Measurements from ENCODE around the gene AKAP9.

Gene AKAP9

DNA sequence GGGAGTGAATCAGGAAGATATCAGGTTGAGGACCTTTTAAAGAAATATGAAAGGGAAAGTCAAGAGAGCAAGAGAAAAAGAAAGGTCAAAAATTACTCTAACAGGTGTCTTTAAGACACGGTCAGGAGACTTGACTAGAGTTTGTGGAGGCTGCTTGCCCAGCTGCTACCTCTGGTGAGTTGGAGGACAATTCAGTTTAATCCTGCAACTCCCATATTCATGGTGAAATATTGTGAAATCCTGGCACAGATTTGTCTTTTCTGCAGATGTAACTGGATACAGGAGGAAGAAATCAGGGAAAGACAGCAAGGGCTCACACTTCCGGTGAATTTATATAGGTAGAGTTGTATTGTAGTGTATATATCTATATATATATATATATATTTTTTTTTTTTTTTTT is 93.5 kb downstream of the AKAP9 start:
- TF ChIP-seq, protein P1, sequence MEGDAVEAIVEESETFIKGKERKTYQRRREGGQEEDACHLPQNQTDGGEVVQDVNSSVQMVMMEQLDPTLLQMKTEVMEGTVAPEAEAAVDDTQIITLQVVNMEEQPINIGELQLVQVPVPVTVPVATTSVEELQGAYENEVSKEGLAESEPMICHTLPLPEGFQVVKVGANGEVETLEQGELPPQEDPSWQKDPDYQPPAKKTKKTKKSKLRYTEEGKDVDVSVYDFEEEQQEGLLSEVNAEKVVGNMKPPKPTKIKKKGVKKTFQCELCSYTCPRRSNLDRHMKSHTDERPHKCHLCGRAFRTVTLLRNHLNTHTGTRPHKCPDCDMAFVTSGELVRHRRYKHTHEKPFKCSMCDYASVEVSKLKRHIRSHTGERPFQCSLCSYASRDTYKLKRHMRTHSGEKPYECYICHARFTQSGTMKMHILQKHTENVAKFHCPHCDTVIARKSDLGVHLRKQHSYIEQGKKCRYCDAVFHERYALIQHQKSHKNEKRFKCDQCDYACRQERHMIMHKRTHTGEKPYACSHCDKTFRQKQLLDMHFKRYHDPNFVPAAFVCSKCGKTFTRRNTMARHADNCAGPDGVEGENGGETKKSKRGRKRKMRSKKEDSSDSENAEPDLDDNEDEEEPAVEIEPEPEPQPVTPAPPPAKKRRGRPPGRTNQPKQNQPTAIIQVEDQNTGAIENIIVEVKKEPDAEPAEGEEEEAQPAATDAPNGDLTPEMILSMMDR (IDR thresholded peaks at IDR 0.05; ENCODE audit: low read depth, low read length, missing control alignments) = no peak
- H3K27ac ChIP-seq = no peak overlapping the region
- peaks cover 8% of the 10 kb centered on the region for H3K36me3 ChIP-seq (replicated peaks)
- H3K27me3 ChIP-seq (replicated peaks) = no peaks in the 10 kb centered on the region
- in situ Hi-C loops (cut with HindIII; ENCODE audit: low pct_ligation_motif_present, low sequenced_read_pairs) = no loop called here
- no peak overlapping the region for H3K4me3 ChIP-seq (ENCODE audit: low read depth, low read length)
- no peak for DNase-seq

DNA sequence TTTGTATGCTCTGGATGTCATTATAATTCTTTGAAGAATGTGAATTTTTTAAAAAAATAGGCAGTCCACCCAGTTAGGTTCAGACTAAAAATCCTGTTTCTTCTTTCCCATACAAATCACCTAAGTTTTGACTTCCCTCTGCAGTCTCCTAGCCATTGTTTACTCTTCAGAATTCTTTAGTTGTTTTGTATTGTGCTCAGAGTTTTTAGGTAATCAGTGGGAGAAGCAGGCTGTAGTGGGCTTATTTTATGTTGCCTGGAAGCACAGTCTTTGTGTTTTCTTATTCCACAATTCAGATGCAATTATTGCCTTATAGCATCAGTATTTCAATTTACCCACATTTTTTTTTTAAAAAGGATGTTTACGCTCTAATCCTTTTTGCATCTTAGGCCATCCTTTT is 94.9 kb downstream of the AKAP9 start:
- in situ Hi-C loops (cut with HindIII; ENCODE audit: low pct_ligation_motif_present, low sequenced_read_pairs) = no loop called here

DNA sequence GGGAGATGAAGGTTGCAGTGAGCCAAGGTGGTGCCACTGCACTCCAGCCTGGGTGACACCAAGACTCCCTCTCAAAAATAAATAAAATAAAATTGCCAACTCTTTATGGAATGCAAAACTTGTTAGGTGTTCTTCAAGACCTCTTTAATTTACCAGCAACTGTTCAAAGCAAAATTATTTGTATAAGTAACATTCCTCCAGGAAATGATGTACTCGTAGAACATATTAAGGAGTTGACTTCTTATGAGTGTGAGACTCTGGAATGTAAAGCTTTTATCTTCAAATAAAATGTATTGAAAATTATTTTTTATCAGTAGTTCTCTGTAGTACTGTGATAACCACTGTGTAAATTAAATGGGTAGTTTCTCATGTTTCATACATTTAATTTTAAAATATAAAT is 99.2 kb downstream of the AKAP9 start:
- no peak overlapping the region for H3K27ac ChIP-seq
- H3K4me3 ChIP-seq (ENCODE audit: low read depth, low read length) = no peak overlapping the region
- no peak for DNase-seq
- in situ Hi-C loops (cut with HindIII; ENCODE audit: low pct_ligation_motif_present, low sequenced_read_pairs) = no loop called here
- TF ChIP-seq, protein P1 (IDR thresholded peaks at IDR 0.05; ENCODE audit: low read depth, low read length, missing control alignments) = no peak
- H3K36me3 ChIP-seq (replicated peaks) = peaks cover 19% of the 10 kb centered on the region
- H3K27me3 ChIP-seq (replicated peaks) = no peaks in the 10 kb centered on the region

More for the DNA sequence above, 94.9 kb downstream of the AKAP9 start:
- TF ChIP-seq, protein P1 (IDR thresholded peaks at IDR 0.05; ENCODE audit: low read depth, low read length, missing control alignments) = no peak
- Histone ChIP-seq H3K27me3 (replicated peaks) (no peaks in the 10 kb centered on the region), H3K4me3 (ENCODE audit: low read depth, low read length) (no peak overlapping the region), H3K27ac (no peak overlapping the region), H3K36me3 (replicated peaks) (peaks cover 8% of the 10 kb centered on the region)
- DNase-seq = no peak

DNA sequence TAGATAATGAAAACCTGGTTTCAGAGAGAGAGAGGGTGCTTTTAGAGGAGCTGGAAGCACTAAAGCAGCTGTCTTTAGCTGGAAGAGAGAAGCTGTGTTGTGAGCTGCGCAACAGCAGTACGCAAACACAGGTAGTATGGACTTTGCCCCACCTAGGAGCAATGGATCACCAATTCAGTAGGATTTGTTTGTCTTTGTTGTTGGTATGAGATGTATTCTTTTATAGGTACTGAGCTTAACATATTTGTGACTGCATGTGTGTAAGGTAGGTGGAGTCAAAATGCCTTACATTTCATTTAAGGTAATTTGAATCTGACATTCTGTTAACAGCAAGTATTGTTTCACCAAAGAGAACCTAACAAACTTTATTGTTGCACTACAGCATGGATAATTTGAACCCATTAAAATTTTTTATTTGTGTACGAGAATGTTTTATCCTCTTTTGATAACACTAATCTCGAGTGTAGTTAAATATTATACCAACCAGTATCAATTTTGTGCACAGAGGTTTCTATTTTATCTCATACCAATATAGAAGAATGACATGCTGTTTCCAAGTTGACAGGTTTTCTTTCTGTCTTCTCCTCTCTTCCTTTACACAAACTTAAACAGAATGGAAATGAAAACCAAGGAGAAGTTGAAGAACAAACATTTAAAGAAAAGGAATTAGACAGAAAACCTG is 101.5 kb downstream of the AKAP9 start:
- Histone ChIP-seq H3K27ac (no peak overlapping the region), H3K27me3 (replicated peaks) (no peaks in the 10 kb centered on the region), H3K36me3 (replicated peaks) (peaks cover 33% of the 10 kb centered on the region), H3K4me3 (ENCODE audit: low read depth, low read length) (no peak overlapping the region)
- in situ Hi-C loops (cut with HindIII; ENCODE audit: low pct_ligation_motif_present, low sequenced_read_pairs) = no loop called here
- no peak for DNase-seq
- TF ChIP-seq, protein P1 (IDR thresholded peaks at IDR 0.05; ENCODE audit: low read depth, low read length, missing control alignments) = no peak

DNA sequence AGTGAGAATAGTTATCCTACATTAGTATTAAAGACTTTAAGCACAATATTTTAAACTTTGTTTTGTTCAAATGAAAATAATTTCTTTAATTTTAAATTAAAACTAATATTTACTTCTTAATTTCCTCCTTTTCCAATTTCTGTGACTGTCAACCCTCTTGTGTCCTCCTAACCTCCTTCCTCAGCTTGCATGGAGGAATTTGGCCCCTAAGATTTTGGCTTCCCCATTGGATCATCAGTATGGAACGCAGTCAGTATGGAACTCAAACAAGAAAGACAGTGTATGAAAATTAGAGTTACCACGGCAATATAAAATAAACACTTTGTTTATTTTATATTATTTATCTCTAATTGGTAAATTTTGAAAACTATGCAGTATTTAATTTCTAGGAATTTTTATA is 102.4 kb downstream of the AKAP9 start:
- in situ Hi-C loops (cut with HindIII; ENCODE audit: low pct_ligation_motif_present, low sequenced_read_pairs) = no loop called here
- TF ChIP-seq, protein P1 (IDR thresholded peaks at IDR 0.05; ENCODE audit: low read depth, low read length, missing control alignments) = no peak
- peaks cover 33% of the 10 kb centered on the region for H3K36me3 ChIP-seq (replicated peaks)

DNA sequence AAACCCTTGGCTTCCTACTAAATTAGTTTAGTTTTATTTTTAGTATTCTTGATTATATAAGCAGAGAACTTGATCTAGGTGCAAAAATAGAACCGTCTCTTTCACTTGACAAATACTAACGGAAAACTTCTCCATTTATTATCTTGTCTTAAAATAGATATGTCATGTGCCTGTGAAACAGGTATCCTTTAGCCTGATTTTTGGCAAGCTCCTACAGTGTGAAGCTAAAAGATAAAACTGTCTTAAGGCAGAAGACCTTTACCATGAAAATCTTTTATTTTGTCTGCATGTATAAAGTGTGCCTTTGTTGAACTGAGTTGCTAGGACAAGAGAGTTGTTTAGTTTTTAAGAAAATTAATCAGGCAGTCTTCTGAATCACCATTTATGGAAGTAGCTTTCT is 103.0 kb downstream of the AKAP9 start:
- Histone ChIP-seq H3K4me3 (ENCODE audit: low read depth, low read length) (no peak overlapping the region), H3K36me3 (replicated peaks) (peaks cover 33% of the 10 kb centered on the region), H3K27ac (no peak overlapping the region), H3K27me3 (replicated peaks) (no peaks in the 10 kb centered on the region)
- in situ Hi-C loops (cut with HindIII; ENCODE audit: low pct_ligation_motif_present, low sequenced_read_pairs) = no loop called here
- DNase-seq = no peak
- TF ChIP-seq, protein P1 (IDR thresholded peaks at IDR 0.05; ENCODE audit: low read depth, low read length, missing control alignments) = no peak

More for the DNA sequence above, 102.4 kb downstream of the AKAP9 start:
- Histone ChIP-seq H3K27ac (no peak overlapping the region), H3K27me3 (replicated peaks) (no peaks in the 10 kb centered on the region), H3K4me3 (ENCODE audit: low read depth, low read length) (no peak overlapping the region)
- no peak for DNase-seq
